Neural progenitor cell (in vitro differentiated cells): Measurements from ENCODE around the gene LDB3. TPM values are rescaled to one million over a fixed set of nuclear protein-coding genes. Genes with fewer than 3 reads are reported as not detected.
A peak's percentile ranks its signal among the peaks of the same experiment; 100 is the strongest.

Source experiments
- DNase-seq: peaks from one replicate; pipeline ENCODE4 v3.0.0-alpha.2; 2016; ENCODE audit warnings: low spot score
- H2AFZ ChIP-seq: fragments of 200-600 bp; sonication (generic); replicated peaks from 2 replicates; pipeline ENCODE4 v1.6.1; 2016; ENCODE audit warnings: antibody characterized with exemption
- H3F3A ChIP-seq: fragments of 200-600 bp; sonication (generic); 2 replicates; pipeline ENCODE4 v1.6.1; 2016; ENCODE audit warnings: antibody characterized with exemption, low read depth
- H3K27ac ChIP-seq: fragments of 200-600 bp; sonication (generic); 2 replicates; pipeline ENCODE4 v1.5.1; 2016; ENCODE audit warnings: mild to moderate bottlenecking
- H3K27me3 ChIP-seq: fragments of 200-600 bp; sonication (generic); 2 replicates; pipeline ENCODE4 v1.6.1; 2016; ENCODE audit warnings: mild to moderate bottlenecking, moderate library complexity
- H3K36me3 ChIP-seq: fragments of 200-600 bp; sonication (generic); 2 replicates; pipeline ENCODE4 v1.5.1; 2016
- H3K4me1 ChIP-seq: fragments of 200-600 bp; sonication (generic); 2 replicates; pipeline ENCODE4 v1.6.1; 2016; ENCODE audit warnings: mixed run types
- H3K4me2 ChIP-seq: fragments of 200-600 bp; sonication (generic); 2 replicates; pipeline ENCODE4 v1.6.1; 2016
- H3K4me3 ChIP-seq: fragments of 200-600 bp; sonication (generic); 2 replicates; pipeline ENCODE4 v1.5.1; 2016
- H3K79me2 ChIP-seq: fragments of 200-600 bp; sonication (generic); 2 replicates; pipeline ENCODE4 v1.6.1; 2016; ENCODE audit warnings: low read depth
- H3K9ac ChIP-seq: fragments of 200-600 bp; sonication (generic); 2 replicates; pipeline ENCODE4 v1.6.1; 2016
- H3K9me3 ChIP-seq: fragments of 200-600 bp; sonication (generic); 2 replicates; pipeline ENCODE4 v1.5.1; 2016; ENCODE audit warnings: low read depth
- H4K20me1 ChIP-seq: fragments of 200-600 bp; sonication (generic); 2 replicates; pipeline ENCODE4 v1.6.1; 2016; ENCODE audit warnings: low read depth
- H3K27ac Mint-ChIP-seq: 3 replicates; pipeline ENCODE4 v1.8.0; 2021; ENCODE audit warnings: mixed read lengths
- H3K27me3 Mint-ChIP-seq: 2 replicates; pipeline ENCODE4 v1.8.0; 2022; ENCODE audit warnings: low read depth, mild to moderate bottlenecking, inconsistent platforms, moderate library complexity, mixed read lengths; ENCODE audit not compliant: insufficient read depth
- H3K36me3 Mint-ChIP-seq: 3 replicates; pipeline ENCODE4 v1.8.0; 2021; ENCODE audit warnings: mixed read lengths
- H3K4me1 Mint-ChIP-seq: 3 replicates; pipeline ENCODE4 v1.8.0; 2021; ENCODE audit warnings: mixed read lengths
- H3K4me3 Mint-ChIP-seq: 3 replicates; pipeline ENCODE4 v1.8.0; 2021; ENCODE audit warnings: mild to moderate bottlenecking, moderate library complexity, mixed read lengths
- H3K9me3 Mint-ChIP-seq: 3 replicates; pipeline ENCODE4 v1.8.0; 2020; ENCODE audit warnings: mixed read lengths
- EZH2 ChIP-seq: fragments of 200-600 bp; sonication (generic); IDR thresholded peaks from 2 replicates; pipeline ENCODE4 v1.6.1; 2017; ENCODE audit warnings: antibody characterized with exemption, mild to moderate bottlenecking, moderate library complexity
- EZH2phosphoT487 ChIP-seq: fragments of 200-600 bp; sonication (generic); IDR thresholded peaks from 2 replicates; pipeline ENCODE4 v1.6.1; 2017; ENCODE audit warnings: antibody characterized with exemption
- total RNA-seq: library from RNA; depleted of rRNA; stranded (reverse); fragments of >200 nt; gene quantifications from 2 replicates; pipeline ENCODE4 v1.2.3, GENCODE V29; 2015; ENCODE audit warnings: low replicate concordance
- TF ChIP-seq, protein P1 (sequence below): fragments of 200-600 bp; sonication (generic); IDR thresholded peaks from 2 replicates; pipeline ENCODE4 v1.5.1; 2017; ENCODE audit warnings: antibody characterized with exemption, mild to moderate bottlenecking

Gene LDB3
- total RNA-seq, 1 donor from 2014 or later: not detected

DNA sequence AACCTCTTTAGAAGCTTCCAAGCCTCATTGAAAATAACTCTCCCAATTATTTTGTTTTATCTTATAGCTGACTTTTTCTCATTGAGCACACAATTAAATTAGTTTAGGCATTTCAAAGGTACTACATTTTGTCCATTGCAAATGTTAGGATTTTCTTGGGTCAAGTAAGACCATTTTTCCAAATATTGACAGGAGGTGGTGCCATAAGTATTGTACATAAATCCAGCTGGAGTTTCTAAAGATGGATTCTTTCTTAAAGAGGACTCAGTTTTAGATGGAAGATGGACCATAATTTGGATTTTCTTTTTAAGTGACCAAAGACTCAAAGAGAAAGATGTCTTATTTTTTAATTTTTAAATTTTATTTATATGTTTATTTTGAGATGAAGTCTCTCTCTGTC is 26.3 kb upstream of the LDB3 start:
- H3F3A ChIP-seq: no peaks in the 10 kb centered on the region
- no peak overlapping the region for H3K4me3 ChIP-seq
- H3K4me1 Mint-ChIP-seq: no peaks in the 10 kb centered on the region
- no peaks in the 10 kb centered on the region for H3K9me3 ChIP-seq
- TF ChIP-seq EZH2: no peak
- TF ChIP-seq EZH2phosphoT487: no peak
- TF ChIP-seq, protein P1, sequence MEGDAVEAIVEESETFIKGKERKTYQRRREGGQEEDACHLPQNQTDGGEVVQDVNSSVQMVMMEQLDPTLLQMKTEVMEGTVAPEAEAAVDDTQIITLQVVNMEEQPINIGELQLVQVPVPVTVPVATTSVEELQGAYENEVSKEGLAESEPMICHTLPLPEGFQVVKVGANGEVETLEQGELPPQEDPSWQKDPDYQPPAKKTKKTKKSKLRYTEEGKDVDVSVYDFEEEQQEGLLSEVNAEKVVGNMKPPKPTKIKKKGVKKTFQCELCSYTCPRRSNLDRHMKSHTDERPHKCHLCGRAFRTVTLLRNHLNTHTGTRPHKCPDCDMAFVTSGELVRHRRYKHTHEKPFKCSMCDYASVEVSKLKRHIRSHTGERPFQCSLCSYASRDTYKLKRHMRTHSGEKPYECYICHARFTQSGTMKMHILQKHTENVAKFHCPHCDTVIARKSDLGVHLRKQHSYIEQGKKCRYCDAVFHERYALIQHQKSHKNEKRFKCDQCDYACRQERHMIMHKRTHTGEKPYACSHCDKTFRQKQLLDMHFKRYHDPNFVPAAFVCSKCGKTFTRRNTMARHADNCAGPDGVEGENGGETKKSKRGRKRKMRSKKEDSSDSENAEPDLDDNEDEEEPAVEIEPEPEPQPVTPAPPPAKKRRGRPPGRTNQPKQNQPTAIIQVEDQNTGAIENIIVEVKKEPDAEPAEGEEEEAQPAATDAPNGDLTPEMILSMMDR: no peak
- H3K4me2 ChIP-seq: no peak overlapping the region
- H3K27ac ChIP-seq: no peak overlapping the region
- H2AFZ ChIP-seq: no peak overlapping the region
- H3K4me3 Mint-ChIP-seq: no peak overlapping the region
- H3K27ac Mint-ChIP-seq: no peak overlapping the region
- DNase-seq: no peak
- no peaks in the 10 kb centered on the region for H3K36me3 Mint-ChIP-seq
- no peaks in the 10 kb centered on the region for H3K79me2 ChIP-seq
- H3K36me3 ChIP-seq: no peaks in the 10 kb centered on the region
- H3K9ac ChIP-seq: no peak overlapping the region
- no peaks in the 10 kb centered on the region for H3K27me3 Mint-ChIP-seq
- H3K9me3 Mint-ChIP-seq: no peaks in the 10 kb centered on the region
- no peaks in the 10 kb centered on the region for H3K27me3 ChIP-seq
- H3K4me1 ChIP-seq: no peaks in the 10 kb centered on the region
- H4K20me1 ChIP-seq: no peaks in the 10 kb centered on the region

DNA sequence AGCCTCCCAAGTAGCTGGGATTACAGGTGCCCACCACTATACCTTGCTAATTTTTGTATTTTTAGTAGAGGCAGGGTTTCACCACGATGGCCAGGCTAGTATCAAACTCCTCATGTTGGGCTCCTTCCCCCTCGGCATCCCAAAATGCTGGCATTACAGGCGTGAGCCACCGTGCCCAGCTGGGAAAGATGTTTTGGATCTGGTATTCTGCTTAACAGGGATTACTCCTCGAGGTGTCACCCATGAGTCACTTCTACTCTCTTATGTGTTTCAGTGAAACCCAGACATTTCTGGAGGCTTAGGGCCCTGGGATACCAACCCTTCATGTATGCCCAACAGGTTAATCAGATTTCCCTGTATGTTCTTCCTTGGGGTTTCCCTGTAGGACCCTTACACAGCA is 25.8 kb upstream of the LDB3 start:
- no peak overlapping the region for H3K27ac Mint-ChIP-seq
- H3K4me3 Mint-ChIP-seq: no peak overlapping the region
- Histone ChIP-seq H3K36me3 (no peaks in the 10 kb centered on the region), H3K9me3 (no peaks in the 10 kb centered on the region), H4K20me1 (no peaks in the 10 kb centered on the region), H3F3A (no peaks in the 10 kb centered on the region), H2AFZ (no peak overlapping the region), H3K9ac (no peak overlapping the region), H3K4me3 (no peak overlapping the region), H3K79me2 (no peaks in the 10 kb centered on the region), H3K27ac (no peak overlapping the region), H3K4me2 (no peak overlapping the region), H3K4me1 (no peaks in the 10 kb centered on the region), H3K27me3 (no peaks in the 10 kb centered on the region)
- H3K27me3 Mint-ChIP-seq: no peaks in the 10 kb centered on the region
- no peaks in the 10 kb centered on the region for H3K36me3 Mint-ChIP-seq
- H3K9me3 Mint-ChIP-seq: no peaks in the 10 kb centered on the region
- no peak for DNase-seq
- no peaks in the 10 kb centered on the region for H3K4me1 Mint-ChIP-seq
- TF ChIP-seq EZH2 (no peak), EZH2phosphoT487 (no peak)
- TF ChIP-seq, protein P1: no peak

DNA sequence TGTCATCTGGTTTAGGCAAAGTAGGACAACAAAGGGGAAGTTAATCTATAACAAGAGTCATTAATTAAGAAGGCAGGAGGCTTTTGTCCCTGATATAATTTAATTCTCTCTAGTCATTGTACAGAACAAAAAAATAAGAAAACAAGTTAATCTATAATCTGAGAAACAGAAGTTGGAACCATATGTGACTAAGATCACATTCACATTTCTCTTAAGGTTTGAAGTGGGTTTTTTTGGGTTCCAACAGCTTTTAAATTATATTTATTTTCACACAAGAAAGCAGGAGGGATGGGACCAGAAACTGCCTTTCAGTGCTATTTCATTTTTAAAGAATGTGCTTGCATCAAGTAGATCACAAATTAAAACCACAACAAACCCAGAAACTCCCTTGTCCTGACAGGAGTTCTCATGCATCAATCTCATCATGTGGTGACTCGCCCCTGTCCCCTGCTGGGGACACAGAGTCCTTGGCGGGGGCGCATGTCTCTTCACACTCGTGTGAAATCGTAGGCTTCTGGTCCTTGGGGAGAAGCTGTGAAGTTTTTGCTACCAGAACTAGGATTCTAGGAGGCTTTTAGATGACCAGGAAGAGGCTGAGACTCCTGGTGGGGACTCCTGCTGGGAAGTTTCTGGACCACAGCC is 24.0 kb upstream of the LDB3 start:
- Histone ChIP-seq H3K27me3 (no peaks in the 10 kb centered on the region), H3K4me3 (no peak overlapping the region), H3K36me3 (no peaks in the 10 kb centered on the region), H3F3A (no peaks in the 10 kb centered on the region), H3K79me2 (no peaks in the 10 kb centered on the region), H2AFZ (no peak overlapping the region), H3K4me1 (no peaks in the 10 kb centered on the region), H4K20me1 (no peaks in the 10 kb centered on the region), H3K9ac (no peak overlapping the region), H3K4me2 (no peak overlapping the region), H3K9me3 (no peaks in the 10 kb centered on the region), H3K27ac (no peak overlapping the region)
- Mint-ChIP-seq H3K4me1 (peaks cover 6% of the 10 kb centered on the region), H3K9me3 (no peaks in the 10 kb centered on the region), H3K27ac (no peak overlapping the region), H3K27me3 (no peaks in the 10 kb centered on the region), H3K4me3 (no peak overlapping the region), H3K36me3 (no peaks in the 10 kb centered on the region)
- TF ChIP-seq EZH2 (no peak), EZH2phosphoT487 (no peak)
- TF ChIP-seq, protein P1: peak; percentile 44
- no peak for DNase-seq
